PFSK-1 (cell line): ENCODE data around the gene GSG1L.

Source experiments
- FOXP2 ChIP-seq: optimal IDR thresholded peaks from 2 replicates; pipeline ENCODE3; 2011; ENCODE audit warnings: borderline replicate concordance, control low read depth, inconsistent platforms; ENCODE audit not compliant: insufficient read depth; ENCODE audit errors: extremely low read length, extremely low read depth
- SIN3A ChIP-seq: IDR thresholded peaks from 2 replicates; pipeline ENCODE4 v1.6.1; 2012; ENCODE audit warnings: mild to moderate bottlenecking, low read length, moderate library complexity, borderline replicate concordance; ENCODE audit not compliant: insufficient read depth

GRCh38 chr16:27994686-27995085 is 68.8 kb downstream of the GSG1L start:
- no peak for TF ChIP-seq SIN3A
- no peak for TF ChIP-seq FOXP2
